Hypothalamus (tissue), 51 donors: Measurements from ENCODE around the gene POMT1.
A peak's percentile ranks its signal among the peaks of the same experiment; 100 is the strongest.
"Not testable (repeated sequence)": the region's sequence is repeated elsewhere in the genome, so short reads cannot be mapped to it uniquely, and the experiment has no call there.

Source experiments
- DNase-seq, 51 donors: peaks; one replicate each; lab custom pipeline; 2025; lab: John Stamatoyannopoulos, UW

Gene POMT1, protein sequence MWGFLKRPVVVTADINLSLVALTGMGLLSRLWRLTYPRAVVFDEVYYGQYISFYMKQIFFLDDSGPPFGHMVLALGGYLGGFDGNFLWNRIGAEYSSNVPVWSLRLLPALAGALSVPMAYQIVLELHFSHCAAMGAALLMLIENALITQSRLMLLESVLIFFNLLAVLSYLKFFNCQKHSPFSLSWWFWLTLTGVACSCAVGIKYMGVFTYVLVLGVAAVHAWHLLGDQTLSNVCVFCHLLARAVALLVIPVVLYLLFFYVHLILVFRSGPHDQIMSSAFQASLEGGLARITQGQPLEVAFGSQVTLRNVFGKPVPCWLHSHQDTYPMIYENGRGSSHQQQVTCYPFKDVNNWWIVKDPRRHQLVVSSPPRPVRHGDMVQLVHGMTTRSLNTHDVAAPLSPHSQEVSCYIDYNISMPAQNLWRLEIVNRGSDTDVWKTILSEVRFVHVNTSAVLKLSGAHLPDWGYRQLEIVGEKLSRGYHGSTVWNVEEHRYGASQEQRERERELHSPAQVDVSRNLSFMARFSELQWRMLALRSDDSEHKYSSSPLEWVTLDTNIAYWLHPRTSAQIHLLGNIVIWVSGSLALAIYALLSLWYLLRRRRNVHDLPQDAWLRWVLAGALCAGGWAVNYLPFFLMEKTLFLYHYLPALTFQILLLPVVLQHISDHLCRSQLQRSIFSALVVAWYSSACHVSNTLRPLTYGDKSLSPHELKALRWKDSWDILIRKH

DNA sequence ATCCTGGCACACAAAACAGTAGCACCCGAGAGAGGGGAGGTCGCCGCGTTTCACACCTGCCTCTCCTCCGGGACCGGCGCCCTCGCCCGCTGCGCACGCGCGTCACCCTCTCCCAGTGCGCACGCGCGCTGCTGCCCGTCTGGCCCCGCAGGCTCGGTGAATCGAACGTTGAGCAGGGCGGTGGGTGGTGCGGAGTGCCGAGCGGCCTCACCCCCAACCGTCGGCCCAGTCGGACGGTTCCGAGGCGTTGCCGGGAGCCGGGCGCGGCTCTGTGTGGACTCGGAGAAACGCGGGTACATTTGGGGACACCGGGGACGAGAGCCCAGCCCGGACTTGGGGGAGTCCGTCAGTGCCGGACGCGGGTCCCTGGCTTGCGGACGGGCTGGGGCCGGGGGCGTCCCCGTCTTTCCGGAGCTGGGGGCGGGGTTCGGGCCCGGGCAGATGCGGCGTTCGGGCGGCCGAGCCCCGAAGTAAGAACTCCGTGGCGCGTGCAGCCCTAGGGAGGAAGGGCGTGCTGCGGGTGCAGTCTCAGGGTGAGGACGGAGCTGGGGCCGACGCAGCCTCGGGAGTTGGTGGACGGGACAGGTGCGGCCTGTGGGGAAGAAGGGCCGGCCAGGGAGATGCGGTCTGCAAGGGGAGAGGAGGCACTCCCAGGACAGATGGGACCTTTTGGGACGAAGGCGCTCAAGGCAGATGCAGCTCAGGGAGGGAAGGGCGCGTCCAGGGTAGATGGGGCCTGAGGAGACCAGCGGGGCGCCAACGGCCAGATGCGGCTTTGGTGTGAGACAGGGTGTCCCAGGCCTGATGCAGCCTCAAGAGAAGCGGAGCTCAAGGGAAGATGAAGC is at the start of gene POMT1:
TSS of gene POMT1 (plus strand) at position 138 of the 845 bp plus-strand sequence. CDS start 1,301 bp downstream, outside the sequence.
- DNase-seq: peak; percentile 25 to 92 (median 77)

DNA sequence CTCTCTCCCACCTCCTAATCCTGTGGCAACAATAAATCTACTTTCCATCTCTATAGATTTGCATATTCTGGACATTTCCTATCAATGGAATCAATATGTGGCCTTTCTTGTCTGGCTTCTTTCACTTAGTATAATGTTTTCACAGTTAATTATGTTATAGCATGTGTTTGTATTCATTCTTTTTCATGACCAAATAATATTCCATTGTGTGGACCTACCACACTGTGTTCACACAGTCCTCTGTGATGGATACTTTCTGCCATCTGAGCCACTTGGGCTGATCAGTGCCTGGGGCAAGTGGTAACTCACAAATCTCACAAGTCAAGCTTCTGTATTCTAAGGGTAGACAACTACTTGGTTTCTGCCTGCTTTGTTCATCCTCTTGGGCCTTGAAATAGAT is 48.7 kb upstream of the POMT1 start:
- no peak for DNase-seq

DNA sequence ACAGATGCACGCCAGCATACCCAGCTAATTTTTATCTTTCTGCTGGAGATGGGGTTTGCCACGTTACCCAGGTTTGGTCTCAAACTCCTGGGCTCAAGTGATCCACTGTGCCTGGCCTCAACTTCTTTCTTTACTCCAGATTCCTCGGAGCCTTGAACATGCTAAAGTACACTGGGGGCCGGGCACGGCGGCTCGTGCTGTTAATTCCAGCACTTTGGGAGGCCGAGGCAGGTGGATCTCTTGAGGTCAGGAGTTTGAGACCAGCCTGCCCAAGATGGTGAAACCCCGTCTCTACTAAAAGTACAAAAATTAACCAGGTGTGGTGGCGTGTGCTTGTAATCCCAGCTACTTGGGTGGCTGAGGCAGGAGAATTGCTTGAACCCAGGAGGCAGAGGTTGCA is 47.1 kb upstream of the POMT1 start:
- not testable (repeated sequence) for DNase-seq

DNA sequence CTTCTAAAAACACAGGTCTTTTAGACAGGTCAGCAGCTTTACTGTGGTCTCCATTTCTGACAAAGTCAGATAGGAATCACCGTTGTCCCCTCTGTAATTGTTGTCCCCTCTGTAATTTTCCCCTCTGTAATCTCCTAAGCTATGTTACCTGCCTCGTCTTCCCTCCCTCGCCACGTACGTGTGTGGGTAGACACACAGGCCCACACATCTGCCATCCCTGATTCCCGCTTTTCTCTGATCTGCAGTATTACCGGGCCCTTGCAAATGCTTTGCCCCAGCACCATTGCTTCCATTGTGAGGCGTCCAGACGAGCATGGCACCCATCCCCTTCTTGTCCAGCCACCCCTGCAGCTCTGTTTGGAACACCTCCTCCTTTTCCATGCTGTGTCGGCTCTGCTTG is 45.0 kb upstream of the POMT1 start:
- DNase-seq: no peak

DNA sequence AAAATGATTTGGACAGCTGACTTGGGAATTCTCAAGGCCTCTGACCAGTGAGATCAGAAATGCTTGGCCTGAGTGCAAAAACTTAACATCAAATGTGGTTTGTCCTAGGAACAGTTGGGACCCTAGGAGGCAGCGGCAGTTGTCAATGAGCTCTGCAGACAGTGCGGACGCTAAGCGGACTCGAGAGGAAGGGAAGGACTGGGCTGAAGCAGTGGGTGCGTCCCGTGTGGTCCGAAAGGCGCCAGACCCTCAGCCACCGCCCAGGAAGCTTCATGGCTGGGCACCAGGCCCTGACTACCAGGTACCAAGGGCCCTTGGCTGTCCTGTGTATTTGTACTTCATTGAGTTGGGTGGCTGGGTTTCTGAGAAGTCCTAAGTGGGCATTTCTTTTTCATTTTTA is 43.7 kb upstream of the POMT1 start:
- DNase-seq: no peak

DNA sequence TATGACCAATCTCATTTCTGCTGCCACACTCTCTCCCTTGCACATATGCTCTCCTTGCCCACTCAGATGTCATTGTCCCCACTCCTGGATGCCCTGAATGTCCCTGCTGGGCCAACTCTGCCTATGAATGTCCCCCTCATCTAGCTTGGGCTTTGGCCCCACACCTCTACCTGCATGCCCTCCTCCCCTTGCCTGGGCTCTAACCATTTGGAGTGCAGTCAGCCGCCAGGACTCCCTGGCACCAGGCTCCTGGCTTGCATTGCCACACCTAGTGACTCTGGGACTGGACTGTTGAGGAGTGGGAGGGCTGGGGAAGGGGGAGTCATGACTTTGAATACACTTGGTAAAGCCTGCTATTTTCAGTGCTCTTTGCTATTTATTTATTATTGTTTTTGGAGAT is 41.6 kb upstream of the POMT1 start:
- DNase-seq: no peak

DNA sequence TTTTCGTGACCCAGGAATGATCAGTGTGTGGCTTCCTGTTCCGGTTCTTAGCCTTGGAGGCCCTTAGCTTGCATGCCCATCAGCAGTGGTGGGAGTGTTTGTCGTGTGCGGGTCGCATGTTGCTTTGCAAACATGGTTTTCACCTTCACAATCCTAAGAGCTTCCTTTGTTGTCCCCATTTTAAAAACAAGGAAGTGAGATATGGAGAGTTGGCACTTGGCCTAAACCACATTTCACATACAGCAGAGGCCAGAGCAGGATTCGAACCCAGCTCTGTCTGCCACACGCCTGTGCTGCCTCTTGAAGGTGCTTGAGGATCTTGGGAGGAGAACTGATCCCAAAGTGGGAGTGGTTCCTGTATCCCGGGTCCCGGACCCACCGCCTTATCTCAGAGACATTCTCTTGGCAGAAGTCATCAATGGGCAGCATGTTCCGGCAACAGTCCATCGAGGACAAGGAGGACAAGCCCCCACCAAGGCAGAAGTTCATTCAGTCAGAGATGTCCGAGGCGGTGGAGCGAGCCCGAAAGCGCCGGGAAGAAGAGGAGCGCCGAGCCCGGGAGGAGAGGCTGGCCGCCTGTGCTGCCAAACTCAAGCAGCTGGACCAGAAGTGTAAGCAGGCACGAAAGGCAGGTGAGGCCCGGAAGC is 38.2 kb upstream of the POMT1 start:
- no peak for DNase-seq

DNA sequence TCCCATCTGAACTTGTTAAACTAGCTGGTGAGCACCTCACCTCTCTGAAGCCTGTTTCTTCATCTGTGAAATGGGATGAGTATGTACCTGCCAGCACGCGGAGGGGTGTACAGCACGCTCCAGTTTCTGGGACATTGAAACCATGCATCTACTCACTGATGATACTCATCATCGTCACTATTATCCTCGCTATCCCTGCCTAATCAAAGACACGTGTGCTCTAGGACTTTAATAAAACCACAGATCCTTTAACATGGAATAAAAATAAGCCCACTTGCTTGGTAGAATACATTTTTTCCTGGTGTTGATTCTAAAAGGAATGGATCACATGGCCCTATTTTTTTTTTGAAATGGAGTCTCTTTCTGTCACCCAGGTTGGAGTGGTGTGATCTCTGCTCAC is 37.3 kb upstream of the POMT1 start:
- DNase-seq: no peak

DNA sequence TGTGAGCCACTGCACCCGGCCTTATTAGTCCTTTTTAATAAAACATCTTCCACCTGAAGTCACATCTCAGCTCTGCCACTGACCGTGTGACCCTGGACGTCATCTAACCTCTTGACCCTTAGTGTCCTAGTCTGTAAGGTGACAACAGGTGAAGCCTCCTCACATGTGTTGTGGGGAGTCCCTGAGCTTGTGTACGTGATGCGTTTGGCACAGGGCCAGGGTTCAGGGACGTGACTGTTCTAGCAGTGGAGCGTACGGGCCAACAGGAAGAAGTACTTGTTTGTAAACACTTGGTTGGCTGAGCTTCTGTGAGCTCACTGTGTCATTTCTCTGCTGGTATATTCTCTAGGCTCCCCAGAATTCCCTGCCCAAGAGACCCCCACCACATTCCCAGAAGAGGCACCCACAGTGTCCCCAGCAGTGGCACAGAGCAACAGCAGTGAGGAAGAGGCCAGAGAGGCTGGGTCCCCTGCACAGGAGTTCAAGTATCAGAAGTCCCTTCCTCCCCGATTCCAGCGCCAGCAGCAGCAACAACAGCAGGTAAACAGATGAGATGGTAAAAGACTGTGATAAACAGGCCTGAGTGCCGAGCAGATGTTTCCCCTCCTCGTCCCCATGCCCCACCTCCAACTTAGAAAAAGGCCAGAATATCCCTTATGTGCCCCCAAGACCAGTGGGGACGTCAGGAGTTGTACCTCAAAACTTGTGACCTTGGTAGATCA is 35.3 kb upstream of the POMT1 start:
- no peak for DNase-seq

DNA sequence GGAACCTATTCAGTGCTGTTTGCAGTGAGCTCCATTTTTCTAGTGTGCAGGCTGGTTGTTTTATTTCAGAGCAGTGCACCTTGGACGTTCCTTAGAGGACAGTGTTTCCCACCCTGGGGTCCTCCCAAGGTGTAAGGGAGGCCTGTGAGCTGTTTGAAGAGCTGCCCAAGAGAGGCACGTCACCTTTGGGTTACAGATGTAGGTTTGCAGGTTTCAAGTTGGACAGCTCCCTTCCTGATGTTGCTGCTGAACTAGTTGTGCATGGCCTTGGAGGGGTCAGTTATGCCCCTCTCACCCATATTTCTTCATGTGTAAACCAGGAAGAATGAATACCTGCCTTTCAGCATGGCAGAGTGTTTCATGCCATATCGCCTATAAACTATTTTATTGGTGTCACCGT is 34.7 kb upstream of the POMT1 start:
- no peak for DNase-seq

DNA sequence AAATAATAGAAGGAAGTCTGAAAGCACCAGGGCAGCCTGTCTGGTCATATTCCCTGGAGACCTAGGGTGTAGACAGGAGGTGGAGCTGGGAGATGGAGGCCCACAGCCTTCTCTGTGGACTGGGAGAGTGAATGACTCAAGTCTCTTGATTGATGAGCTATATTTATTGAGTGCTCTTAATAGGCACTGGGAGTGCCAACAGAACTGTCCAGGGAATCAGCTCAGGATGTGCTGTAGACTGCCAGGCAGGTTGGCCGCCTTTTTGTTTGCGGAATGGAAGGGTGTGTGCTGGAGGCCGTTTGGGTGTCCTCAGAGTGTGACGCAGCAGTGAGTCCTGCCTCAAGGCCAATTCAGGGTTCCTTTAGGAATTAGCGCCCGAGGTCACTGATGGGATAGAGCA is 33.4 kb upstream of the POMT1 start:
- no peak for DNase-seq

DNA sequence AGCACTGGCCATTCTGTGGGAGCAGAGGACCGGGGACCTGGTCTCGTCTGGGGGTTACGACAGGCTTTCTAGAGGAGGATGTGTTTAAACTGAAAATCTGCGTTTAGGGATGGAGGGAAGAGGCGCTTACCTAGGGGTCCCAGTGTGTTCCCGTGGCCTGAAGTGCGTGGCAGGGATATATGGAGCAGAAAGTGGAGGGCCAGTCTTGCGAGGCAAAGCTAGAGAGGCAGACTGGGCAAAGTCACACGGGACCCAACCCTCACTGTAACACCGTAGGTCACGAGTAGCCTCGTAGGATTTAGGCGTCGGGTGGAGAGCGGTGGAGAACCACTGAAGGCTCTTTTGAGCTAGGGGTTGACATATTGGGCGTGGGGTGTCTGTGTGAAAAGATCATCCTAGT is 32.8 kb upstream of the POMT1 start:
- no peak for DNase-seq

DNA sequence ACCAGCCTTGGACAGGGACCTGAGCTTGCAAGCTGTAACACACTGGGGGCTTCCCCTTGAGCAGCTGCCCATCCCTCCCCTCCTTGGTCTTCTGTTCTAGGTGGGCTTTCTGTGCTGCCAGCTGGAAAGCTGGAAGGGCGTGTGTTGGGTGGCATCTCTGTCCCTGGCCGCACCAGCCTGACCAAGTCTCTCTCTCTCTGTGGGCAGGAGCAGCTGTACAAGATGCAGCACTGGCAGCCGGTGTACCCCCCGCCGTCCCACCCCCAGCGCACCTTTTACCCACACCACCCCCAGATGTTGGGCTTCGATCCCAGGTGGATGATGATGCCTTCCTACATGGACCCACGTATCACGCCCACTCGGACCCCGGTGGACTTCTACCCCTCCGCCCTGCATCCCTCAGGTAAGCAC is 32.1 kb upstream of the POMT1 start:
- DNase-seq: no peak

DNA sequence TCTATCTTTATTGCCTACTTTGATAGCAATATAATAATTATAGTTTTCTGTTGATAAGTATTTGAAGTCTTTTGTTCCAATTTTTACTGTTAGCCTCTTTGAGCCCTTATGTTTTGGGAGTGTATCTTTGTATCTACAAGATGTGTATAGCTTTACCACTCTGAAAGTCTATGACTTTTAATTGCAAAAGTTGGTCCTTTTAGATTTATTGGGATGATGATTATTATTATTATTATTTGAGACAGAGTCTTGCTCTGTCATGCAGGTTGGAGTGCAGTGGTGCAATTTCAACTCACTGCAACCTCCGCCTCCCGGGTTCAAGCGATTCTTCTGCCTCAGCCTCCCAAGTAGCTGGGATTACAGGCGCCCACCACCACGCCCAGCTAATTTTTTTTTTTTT is 30.6 kb upstream of the POMT1 start:
- not testable (repeated sequence) for DNase-seq

DNA sequence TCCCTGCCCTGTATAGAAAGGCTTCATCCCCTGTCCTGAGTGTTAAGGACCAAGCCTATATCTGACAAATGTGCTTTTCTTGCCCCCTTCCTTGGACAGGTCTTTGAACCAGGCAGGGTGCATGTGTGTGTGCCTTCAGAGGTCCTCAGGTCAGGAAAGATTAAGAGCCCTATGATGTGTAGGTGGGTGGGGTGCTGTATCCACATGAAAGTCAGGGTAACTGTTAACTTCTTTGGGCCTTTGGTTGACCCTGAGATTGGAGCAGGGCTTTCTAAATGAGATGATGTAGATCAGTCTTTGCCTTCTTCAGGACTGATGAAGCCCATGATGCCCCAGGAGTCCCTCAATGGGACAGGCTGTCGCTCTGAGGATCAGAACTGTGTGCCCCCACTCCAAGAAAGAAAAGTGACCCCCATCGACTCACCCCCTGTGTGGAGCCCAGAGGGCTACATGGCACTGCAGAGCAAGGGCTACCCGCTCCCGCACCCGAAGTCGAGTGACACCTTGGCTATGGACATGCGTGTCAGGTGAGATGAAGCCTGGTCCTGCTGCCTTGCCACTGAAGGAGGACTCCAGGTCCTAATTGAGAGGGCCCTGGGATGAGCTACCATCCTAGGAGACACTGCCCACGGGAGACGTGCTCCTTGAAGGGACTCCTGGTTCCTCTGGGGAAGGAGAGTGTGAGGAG is 29.4 kb upstream of the POMT1 start:
- no peak for DNase-seq

DNA sequence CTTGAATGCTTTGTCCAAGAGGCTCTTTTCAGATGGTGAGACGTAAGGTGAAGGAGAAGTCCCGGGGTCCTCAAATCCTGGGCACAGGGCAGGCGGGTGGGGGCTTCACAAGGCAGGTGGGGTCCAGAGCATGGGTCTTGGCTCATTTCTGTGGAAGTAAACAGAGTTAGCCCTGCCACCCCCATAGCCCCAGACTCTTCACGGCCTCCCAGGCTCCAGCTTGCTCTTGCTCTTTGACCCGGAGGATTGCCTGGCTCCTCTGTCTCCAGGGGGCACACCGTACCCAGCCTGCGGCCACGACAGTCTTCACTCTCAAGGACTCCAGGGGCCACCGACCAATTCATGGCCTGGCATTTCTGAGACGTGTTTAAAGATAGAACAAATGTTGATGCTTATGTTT is 28.8 kb upstream of the POMT1 start:
- no peak for DNase-seq

DNA sequence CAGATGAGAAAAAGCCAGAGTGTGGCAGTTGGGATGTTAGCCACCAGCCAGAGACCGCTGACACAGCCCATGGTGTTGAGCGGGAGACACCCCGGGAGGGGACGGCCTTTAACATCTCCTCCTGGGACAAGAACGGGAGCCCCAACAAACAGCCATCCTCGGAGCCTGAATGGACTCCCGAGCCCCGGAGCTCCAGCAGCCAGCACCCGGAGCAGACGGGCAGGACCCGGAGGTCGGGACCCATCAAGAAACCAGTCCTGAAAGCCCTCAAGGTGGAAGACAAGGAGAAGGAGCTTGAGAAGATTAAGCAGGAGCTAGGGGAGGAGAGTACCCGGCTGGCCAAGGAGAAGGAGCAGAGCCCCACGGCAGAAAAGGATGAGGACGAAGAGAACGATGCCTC is 28.0 kb upstream of the POMT1 start:
- DNase-seq: no peak

DNA sequence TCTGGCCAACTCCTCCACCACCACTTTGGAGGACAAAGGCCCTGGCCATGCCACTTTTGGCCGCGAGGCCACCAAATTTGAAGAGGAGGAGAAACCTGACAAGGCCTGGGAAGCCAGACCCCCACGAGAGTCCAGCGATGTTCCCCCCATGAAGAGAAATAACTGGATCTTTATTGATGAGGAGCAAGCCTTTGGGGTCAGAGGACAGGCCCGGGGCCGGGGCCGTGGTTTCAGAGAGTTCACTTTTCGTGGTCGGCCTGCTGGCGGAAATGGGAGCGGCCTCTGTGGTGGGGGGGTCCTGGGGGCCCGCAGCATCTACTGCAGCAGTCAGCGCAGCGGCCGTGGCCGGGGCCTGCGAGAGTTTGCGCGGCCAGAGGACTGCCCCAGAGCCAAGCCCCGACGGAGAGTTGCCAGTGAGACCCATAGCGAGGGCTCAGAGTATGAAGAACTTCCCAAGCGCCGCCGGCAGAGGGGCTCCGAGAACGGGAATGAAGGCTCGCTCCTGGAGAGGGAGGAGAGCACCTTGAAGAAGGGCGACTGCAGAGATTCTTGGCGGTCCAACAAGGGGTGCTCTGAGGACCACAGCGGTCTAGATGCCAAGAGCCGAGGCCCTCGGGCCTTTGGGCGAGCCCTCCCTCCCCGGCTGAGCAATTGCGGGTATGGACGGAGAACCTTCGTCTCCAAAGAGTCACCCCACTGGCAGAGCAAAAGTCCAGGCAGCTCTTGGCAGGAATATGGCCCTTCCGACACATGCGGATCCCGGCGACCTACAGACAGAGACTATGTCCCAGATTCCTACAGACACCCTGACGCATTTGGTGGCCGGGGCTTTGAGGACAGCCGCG is 27.4 kb upstream of the POMT1 start:
- DNase-seq: peak in 15 of 51 donors; percentile 12 to 57 (median 34)
